Activated T-helper 1 cell treated with Interleukin-2 at 50 U/mL for 16 hours (primary cell): ENCODE measurements around the gene ARFGAP1.
"Not testable (repeated sequence)": the region's sequence is repeated elsewhere in the genome, so short reads cannot be mapped to it uniquely, and the experiment has no call there.

ENCODE experiments used
- DNase-seq: peaks from one replicate; pipeline ENCODE4 v3.0.0-alpha.2; 2020; ENCODE audit warnings: low read depth

The ARFGAP1 gene

DNA sequence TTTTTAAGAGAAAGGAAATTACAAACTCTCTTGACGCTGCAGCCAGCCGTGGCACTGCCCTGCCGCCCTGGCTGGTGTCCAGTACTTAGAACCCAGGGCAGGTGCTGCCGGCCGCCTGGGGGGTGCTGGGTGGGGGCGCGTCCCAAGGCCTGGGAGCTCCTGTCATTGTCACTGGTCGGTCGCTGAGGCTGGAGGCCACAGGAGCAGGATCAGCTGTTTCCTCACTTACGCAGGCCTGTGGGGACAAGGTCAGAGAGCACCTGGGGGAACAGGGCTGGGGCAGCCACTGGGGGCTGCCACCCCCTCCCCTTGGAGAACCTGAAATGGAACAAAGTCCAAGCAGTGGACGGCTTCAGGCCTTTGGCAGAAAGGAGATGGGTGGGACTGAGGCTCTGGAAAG, 31.3 kb upstream of the ARFGAP1 start:
- DNase-seq = no peak

DNA sequence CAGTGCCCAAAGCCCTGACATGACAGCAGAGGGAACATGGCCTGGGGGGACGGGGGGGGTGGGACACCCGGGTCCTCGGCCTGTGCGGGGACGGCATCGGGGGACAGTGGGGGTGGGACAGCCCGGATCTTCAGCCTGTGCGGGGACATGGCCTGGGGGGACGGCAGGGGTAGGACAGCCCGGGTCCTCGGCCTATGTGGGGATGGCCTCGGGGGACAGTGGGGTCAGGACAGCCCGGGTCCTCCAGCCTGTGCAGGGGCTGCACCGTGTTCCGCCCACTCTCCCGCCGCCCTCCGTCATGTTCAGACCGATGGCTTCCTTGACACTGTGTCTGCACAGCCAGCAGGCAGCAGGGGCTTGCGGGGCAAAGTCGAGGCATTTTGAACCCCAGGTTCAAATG, 29.9 kb upstream of the ARFGAP1 start:
- no peak for DNase-seq

DNA sequence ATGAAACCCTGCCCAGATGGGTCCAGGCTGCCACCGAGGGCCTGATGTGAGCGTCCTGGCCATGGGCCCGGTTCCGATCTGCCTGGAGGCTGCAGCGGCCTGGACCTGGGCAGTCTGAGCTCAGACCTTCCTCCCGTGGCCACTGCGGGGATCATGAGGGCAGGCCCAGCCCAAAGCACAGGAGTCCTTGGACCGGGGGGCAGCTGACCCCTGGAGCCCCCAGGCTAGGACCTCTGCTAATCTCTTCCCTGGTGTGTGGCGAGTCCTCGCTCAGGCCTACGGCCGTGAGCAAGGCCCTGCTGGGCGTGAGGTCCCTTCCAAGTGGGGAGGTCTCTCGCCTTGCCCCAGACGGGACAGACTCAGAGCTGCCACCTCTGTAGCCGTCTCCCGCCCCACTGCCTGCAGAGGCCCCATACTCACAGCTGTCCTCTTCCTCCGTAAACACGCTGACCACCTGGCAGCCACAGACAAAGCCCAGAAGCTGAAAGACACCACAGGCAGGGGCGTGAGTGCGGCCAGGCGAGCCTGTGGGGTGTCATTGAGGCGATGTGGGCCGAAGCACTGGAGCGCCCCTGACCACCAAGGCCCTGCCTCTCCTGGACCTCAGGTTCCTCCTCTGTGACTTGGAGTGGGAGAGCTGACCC, 28.9 kb upstream of the ARFGAP1 start:
- DNase-seq = no peak

DNA sequence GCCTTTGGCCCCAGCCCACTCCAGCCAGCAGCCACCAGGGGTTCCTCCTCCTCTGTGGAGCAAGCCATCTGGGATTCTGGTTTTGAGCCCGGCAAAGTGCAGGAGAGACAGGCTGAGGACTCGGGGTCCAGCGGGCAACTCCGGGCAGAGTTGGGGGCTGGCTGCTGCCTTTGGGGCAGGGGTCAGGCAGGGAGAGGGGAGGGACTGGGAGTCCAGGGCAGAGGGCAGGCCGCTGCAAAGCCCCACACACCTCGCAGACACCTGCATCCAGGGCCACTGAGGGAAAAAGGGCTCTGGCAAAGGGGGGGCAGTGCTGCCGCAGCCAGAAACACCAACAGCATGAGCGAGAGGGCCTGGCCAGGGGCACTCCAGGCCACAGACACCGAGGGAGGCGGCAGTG, 28.1 kb upstream of the ARFGAP1 start:
- DNase-seq = no peak

DNA sequence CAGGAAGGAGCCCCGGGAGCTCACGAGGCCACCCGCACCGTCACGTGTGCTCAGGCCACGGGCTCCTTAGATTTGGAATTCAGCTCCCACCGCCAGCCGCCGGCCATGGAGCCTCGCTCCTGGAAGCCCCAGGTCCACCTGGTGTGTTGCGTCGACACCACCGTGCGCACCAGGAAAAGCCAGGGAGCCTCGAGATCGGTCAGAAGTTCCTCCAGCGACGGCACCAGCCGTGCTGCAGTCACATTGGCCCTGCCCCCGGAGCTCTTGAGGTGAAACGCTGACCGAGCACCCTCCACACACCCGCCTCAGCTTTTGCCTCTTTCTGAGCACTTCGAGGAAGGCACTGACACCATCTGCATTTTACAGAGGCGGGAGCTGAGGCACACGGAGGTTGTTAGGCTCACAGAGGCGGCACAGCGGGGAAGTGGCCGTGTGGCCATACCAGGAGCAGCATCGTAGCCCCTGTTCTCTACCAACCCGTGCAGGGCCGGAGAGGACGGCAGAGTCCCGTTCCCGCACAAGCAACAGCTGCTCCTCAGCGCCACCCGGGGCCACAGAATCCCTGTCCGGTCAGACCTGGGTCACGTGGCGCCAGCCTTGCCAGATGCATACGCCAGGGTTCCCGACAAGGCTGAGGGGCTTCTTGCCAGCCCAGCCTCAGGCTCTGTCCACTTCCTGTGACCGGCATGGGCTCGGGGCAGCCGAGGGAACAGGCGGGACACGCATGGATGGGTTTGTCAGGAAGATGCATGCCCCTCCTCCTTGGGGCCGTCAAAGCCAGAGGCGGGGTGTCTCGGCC, 25.9 kb upstream of the ARFGAP1 start:
- no peak for DNase-seq

DNA sequence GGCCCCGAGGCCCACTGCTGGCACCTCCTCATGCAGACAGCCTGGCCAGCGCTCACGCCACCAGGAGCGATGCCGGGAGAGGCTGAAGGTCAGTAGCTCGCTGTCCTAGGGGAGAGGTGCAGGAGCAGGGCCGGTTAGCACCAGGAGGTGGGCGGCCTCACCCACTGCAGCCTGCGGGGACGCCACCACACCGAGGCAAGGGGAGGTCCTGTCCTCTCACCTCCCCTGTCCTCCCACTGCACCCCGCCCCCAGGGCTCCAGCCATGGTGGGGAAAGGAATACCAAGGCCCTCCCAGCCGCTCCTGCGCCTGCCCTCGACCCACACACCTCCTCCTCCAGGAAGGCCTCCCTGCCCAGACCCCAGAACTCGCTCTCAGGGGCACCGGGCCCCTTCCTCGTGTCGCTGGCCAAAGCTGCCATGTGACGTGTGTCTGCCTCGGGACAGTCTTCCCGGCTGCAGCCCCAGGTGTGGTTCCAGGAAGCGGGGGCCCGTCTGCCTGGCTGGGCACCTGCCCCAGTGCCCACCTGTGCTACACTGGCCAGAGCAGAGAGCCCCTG, 24.9 kb upstream of the ARFGAP1 start:
- no peak for DNase-seq

DNA sequence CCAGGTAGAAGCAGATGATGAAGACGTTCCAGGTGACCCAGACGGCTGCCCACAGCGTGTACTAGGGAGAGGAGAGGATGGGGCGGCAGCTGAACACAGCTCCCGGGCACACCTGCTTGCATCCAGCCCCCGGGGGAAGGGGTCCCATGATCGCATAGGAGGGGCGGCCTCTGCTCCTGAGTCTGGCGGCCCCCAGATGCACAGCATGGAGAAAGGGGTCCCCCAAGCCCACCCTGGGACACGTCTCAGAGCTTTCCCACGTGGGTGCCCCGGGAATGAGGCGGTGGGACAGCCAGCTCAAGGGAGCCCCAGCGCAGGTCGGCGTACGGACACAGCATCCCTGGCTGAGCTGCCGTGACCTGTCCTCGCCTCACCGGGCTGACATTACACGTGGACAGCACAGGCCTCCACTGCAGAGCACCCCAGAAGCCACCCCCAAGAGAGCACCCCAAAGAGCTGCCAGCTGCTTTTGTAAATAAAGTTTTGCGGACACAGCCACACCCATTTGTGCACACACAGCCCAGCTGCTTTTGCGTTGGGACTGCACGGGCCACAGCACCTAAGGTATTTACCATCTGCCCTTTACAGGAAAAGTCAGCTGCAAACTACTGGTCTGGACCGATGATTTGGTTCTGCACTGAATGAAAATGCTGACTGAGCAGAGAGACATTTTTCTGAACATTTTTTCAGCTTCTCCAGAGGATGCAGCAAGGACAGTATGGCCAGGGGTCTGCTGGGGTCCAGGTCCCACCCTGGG, 23.6 kb upstream of the ARFGAP1 start:
- no peak for DNase-seq

DNA sequence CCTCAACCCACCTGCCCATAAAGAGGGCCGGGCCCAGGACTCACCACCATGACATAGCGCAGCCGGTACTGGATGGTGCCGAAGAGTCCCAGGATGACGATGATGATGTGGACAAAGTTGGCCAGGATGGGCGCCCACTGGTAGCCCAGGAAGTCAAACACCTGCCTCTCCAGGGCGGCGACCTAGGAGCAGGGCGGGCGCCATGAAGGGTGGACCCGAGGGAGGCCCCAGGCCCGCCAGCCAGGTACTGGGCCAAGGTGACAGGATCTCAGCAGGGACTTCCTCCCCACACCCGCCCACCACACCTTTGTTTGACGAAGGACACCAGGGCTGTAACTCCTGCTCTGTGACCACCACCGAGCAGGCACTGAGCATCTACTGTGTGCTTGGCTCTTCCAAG, 22.7 kb upstream of the ARFGAP1 start:
- no peak for DNase-seq

DNA sequence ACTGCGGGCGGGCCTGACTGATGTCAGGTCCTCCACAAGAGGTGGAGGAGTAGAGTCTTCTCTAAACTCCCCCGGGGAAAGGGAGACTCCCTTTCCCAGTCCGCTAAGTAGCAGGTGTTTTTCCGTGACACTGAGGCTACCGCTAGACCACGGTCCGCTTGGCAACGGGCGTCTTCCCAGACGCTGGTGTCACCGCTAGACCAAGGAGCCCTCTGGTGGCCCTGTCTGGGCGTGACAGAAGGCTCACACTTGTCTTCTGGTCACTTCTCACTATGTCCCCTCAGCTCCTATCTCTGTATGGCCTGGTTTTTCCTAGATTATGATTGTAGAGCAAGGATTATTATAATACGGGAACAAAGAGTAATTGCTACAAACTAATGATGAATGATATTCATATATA, 21.3 kb upstream of the ARFGAP1 start:
- DNase-seq = not testable (repeated sequence)

DNA sequence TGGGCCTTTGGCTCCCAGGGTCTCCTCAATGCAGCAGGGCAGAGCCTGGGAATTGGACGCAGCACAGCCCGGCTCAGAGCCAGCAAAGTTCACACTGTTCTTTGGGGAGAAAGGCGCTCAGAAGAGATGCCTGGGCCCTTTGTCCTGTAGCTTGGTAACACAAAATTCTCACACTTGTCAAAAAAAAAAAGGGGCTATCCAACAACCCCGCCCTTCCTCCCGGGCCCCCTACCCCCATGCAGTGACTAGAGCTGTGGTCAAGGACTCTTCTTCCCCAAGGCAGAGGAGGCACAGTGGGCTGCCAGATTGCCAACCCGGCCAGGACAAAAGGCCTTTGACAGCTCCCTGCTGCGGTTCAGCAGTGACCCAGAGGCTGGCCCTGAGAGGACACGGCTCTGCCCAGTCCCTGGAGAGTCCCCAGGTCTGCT, 20.3 kb upstream of the ARFGAP1 start:
- no peak for DNase-seq

DNA sequence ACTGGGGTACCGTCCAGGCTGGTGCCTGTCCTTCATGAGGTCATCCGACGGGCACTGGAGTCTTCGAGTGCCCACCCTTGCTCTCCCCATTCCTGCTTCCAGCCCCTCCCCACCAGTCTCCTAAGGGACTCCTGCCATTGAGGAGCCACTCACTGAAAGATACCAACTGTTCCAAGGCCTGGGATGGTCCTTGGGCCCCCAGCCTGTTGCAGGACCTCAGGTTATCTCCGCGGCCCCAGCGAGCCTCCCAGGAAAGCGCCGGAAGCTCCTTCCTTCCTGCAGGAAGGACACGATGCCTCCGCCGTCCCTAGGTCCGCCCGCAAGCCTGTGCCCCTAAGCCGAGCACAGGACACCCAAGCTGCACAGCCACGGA, 19.6 kb upstream of the ARFGAP1 start:
- no peak for DNase-seq

DNA sequence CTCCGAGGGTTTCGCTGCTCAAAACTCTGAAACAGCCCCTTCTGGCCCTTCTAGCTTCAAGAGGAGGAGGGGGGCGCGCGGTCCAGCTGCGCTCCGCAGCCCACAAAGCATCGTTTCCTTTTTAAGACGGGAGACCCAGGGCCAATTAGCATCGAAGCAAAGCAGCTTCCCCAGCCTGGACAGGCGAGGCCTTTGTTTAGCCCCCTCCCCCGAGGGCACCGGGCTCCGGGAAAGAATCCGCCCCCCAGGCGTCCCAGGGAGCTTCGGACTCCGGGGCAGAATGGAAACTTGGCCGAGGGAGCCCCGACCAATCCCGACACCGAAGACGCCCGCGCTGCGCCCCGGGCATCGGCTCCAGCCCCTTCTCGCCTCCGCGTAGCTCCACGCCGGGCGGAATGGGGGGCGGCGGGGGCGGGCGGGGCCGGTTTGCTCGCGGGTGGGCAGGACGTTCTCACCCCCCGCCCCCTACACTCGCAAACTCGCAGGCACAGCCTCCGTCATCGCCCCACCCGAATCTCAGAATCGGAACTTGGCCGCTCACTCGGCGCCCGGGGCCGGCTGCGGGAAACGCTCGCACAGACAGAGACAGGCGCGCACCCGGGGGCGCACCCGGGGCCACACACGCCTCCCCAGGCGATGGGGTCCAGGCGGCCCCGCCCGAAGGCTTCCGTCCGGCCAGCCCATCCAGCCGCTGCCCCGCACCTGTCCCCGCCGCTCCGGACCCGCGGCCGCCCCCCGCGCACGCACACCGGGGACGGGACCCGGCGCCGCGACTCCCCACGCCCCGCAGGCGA, 19.0 kb upstream of the ARFGAP1 start:
- DNase-seq = no peak

DNA sequence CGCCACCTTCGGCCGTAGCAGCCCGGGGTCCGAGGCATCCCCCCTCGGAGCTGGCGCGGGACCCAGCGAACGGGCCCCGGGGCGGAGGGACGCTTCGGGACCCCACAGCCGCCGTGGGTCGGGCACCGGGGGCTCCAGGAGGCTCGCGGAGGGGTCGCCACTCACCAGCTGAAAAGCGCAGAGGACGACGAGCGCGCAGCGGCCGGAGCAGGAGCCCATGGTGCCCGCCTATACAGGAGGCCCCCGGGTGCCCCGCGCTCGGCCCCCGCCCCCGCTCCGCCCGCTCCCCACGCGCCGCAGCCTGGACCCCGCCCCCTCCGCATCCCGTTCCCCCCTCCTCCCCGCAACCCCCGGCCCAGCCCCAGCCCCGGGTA, 18.4 kb upstream of the ARFGAP1 start, which contains the start of gene NKAIN4:
NKAIN4 (minus strand) TSS at position 232 of the 374 bp plus-strand sequence; CDS start at position 219, 13 bp downstream.
- no peak for DNase-seq

DNA sequence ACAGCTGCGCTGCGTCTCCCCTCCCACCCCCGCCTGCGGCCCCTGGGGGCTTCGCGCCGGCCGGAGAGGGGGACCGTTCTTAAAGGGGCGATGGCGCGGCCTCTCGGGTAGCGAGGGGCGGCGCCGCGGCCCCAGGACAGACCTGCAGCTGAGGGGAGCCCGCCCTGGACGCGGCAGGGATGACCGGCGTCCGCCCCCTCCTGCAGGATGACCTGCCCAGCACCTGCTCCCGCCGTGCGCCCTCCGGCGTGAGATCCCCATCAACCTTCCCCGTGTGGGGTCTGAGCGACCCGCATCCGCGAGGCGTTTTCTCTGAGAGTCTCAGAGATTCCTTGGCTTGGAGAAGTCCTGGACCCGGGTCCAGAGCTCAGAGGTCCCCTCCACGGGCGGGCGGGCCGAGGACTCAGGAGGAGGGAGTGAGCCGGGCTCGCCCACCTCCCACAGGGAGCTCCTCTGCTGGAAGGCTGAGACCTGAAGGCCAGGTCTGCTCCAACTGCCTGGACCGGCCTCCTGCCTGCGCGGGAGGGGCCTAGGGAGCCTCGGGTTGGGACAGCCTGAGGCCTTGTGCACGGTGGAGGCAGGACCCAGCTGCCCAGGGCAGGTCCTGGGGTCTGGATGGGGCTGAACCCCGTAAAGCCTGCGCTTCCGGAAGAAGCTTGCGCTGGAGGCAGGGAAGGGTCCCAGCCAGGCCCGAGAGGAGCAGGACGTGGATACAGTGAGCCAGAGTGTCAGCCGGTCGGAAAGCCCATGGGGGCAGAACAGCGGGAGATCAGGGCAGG, 17.8 kb upstream of the ARFGAP1 start:
- DNase-seq = no peak

DNA sequence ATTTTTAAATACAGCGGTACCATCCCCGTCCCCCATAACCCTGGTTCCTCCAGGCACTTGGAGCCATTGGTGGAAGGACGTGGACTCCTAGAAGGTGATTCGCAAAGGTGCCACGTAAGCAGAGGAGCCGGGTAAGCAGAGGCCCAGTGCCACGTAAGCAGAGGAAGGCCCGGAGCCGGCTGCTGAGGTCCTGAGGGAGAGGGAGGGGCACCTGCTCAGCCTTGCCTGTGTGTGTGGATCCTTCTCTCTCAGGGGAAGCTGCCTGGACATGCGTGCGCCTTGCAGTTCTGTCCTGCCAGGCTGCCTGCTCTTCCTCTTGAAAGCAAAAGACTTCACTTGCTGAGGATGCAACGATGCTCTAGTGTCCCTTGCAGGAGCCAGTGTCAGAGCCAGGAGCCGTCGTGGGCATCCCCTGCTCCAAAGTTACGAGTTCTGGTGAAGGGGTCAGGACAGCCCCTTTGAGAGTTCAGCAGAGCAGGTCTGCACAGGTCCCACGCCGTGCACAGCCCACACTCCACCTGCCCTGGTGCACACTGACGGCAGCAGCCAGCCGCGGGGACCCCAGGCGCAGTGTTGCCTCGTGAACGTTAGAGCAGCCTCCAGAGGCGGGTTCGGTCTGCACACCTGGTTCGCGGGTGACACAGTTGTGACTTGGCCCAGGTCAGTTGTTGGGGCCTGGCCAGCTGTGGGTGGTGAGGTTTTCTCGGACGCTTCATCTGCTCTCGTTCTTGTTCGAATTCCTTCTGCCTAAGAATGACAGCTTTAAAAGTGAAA, 16.5 kb upstream of the ARFGAP1 start:
- no peak for DNase-seq

DNA sequence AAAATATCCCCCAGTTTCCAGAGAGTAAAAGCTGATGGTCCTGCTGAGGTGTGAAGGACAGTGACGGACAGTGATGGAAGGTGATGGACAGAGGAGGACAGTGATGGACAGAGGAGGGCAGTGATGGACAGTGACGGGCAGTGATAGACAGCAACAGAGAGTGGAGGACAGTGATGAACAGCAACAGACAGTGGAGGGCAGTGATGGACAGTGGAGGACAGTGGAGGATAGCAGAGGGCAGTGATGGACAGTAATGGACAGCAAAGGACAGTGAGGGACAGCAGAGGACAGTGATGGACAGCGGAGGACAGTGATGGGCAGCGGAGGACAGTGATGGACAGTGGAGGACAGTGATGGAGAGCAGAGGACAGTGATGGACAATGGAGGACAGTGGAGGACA, 15.7 kb upstream of the ARFGAP1 start:
- no peak for DNase-seq

DNA sequence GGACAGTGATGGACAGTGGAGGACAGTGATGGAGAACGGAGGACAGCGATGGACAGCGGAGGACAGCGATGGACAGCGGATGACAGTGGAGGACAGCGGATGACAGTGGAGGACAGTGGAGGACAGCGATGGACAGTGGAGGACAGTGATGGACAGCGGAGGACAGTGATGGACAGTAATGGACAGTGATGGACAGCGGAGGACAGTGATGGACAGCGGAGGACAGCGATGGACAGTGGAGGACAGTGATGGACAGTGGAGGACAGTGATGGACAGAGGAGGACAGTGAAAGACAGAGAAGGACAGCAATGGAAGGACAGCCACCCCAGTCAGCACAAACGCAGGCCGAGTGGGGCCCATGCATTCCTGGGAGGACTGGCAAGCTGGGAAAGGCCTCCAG, 15.0 kb upstream of the ARFGAP1 start:
- no peak for DNase-seq

DNA sequence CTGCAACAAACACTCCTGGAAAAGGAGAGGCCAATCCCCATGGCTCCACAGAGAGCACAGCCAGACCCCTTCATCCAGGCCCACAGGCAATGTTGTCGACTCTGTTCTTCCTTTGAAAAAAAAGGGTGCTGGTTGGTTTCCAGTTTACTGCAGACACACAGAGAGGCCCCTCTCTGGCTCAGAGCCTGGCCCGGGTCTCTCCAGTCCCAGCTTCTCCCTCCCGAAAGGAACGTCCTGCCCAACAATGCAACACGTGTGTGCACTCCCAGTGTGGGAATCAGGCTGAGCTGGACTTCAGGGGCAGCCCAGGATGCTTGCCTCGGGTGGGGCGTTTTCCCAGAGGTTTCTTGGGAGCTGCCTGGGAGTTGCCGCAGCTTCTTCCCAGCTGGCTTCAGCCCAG, 13.8 kb upstream of the ARFGAP1 start:
- no peak for DNase-seq

DNA sequence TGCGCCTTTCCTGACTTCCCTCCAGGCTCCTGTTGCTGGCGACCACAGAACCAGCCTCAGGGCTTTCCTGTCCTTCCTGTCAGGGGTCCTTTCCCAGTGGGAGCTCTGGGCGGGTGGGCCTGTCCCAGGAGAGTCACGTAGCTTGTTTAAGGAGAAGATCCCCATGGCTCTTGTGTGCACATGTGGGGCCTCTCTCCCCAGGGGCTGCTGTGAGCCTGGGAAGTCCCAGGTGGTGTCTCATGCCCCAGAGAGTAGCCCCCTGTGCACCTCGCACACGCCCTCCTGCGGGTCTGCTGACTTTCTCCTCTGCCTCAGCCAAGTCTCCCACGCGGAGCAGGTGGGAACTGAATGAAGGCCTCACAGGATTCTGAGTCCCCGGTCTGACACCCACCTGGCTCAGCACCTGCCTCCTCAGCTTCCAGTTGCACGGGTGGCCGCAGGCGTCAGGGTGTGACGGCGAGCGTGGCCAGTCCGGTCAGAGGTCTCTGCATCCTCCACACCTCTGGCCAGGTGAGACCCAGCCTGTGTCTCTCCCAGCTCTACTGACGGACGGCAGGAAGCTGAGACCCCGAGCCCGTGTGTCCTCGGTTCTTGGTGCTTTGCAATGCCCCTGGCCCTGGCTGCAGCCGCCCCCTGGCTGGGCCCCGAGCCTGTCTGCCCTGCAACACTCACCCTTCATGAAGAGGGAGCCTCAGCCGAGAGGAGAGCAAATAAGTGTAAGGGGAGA, 12.7 kb upstream of the ARFGAP1 start:
- DNase-seq = no peak

DNA sequence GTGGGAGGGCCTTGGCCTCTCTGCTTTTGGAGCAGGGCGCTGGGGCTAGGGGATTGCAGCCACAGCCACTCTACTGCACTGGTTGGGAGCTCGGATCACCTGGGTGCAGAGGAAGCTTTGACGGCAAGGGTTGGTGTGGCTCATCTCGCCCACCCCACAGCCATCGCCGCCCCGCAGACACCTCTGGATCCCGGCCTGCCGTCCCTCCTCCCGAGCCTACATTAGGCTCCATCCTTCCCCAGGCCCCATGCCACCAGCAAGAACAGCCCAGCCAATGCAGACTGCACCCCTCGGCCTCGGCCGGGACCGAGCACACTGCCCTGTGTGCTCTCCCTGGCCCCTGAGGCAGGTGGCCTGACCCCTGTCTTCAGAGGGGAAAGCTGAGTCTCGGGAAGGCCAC, 12.1 kb upstream of the ARFGAP1 start:
- no peak for DNase-seq
